ENCODE measurements around the gene STARD10.

DNA sequence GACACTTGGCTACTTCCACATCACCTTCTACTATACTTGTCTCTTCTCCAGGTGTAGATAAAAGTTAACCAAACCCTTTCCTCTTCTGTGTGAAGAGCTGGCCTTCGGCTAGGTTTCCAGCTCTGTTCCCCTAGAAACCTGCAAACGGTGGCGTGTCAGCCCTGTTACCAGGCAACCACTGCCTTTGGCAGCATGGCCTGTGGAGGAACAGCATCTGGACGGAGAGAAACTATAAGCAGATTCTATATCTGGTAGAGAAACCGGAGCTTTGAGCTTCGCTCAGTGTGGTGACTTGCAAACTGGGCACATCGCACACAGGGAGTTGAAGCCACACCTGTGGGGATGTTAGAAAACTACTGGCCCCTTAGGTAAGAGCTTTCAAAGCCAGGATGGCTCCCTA lies 77.6 kb downstream of the STARD10 start:
- TF ChIP-seq, protein P1, sequence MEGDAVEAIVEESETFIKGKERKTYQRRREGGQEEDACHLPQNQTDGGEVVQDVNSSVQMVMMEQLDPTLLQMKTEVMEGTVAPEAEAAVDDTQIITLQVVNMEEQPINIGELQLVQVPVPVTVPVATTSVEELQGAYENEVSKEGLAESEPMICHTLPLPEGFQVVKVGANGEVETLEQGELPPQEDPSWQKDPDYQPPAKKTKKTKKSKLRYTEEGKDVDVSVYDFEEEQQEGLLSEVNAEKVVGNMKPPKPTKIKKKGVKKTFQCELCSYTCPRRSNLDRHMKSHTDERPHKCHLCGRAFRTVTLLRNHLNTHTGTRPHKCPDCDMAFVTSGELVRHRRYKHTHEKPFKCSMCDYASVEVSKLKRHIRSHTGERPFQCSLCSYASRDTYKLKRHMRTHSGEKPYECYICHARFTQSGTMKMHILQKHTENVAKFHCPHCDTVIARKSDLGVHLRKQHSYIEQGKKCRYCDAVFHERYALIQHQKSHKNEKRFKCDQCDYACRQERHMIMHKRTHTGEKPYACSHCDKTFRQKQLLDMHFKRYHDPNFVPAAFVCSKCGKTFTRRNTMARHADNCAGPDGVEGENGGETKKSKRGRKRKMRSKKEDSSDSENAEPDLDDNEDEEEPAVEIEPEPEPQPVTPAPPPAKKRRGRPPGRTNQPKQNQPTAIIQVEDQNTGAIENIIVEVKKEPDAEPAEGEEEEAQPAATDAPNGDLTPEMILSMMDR (IDR thresholded peaks at IDR 0.05; ENCODE audit: low read depth, low read length) = no peak
- no peak for TF ChIP-seq EZH2phosphoT487 (IDR thresholded peaks at IDR 0.05; ENCODE audit: low read depth)
